Panc1 (cell line): Measurements from ENCODE around the gene SLC12A7. TPM values are rescaled to one million over a fixed set of nuclear protein-coding genes. Genes with fewer than 3 reads are reported as not detected.

Experiments used
- ATAC-seq: fragments of 200-7000 bp; cut with Tn5 transposase; 2 replicates; pipeline ENCODE4 v1.9.1; 2020; ENCODE audit warnings: mild to moderate bottlenecking, moderate library complexity
- BruUV-seq: library from RNA; stranded (reverse); fragments of 400-500 nt; replicated peaks from 2 replicates; lab custom pipeline; 2021; lab: Mats Ljungman, UMichigan
- CTCF ChIA-PET: fragments of 300-600 bp; sonication (Branson Sonifier 250); formaldehyde crosslinking; loops from one replicate; lab custom pipeline; 2022; ENCODE audit warnings: antibody characterized with exemption; lab: Charles Lee
- POLR2A ChIA-PET: fragments of 300-600 bp; sonication (Branson Sonifier 250); formaldehyde crosslinking; loops from one replicate; lab custom pipeline; 2022; ENCODE audit warnings: antibody characterized with exemption; lab: Charles Lee
- DNase-seq: peaks from one replicate; pipeline ENCODE4 v3.0.0-alpha.2; 2010; ENCODE audit warnings: low read depth, low spot score
- H3K27ac ChIP-seq: 2 replicates; pipeline ENCODE4 v1.5.1; 2011; ENCODE audit warnings: mild to moderate bottlenecking, low read length, inconsistent platforms
- H3K27me3 ChIP-seq: fragments of 200-500 bp; sonication (Bioruptor generic); 2 replicates; pipeline ENCODE4 v1.6.0; 2014; ENCODE audit warnings: low read length, inconsistent platforms; ENCODE audit not compliant: control insufficient read depth, insufficient read depth
- H3K36me3 ChIP-seq: fragments of 200-500 bp; sonication (Bioruptor generic); 2 replicates; pipeline ENCODE4 v1.5.1; 2014; ENCODE audit warnings: inconsistent platforms, mild to moderate bottlenecking, low read length, moderate library complexity; ENCODE audit not compliant: control insufficient read depth, insufficient read depth
- H3K4me1 ChIP-seq: 2 replicates; pipeline ENCODE4 v1.5.1; 2011; ENCODE audit warnings: inconsistent platforms, mild to moderate bottlenecking, low read length, moderate library complexity; ENCODE audit not compliant: control insufficient read depth, insufficient read depth
- H3K4me3 ChIP-seq, 2 experiments: 2 replicates each; pipeline ENCODE4 v1.5.1; 2011 to 2012; ENCODE audit warnings: low read depth in 2 of 2, low read length in 2 of 2, mild to moderate bottlenecking in 2 of 2, inconsistent platforms in 1 of 2, moderate library complexity in 1 of 2
- H3K9me3 ChIP-seq: fragments of 200-500 bp; sonication (Bioruptor generic); 2 replicates; pipeline ENCODE4 v1.5.1; 2014; ENCODE audit warnings: low read depth, mild to moderate bottlenecking, inconsistent platforms, low read length, moderate library complexity; ENCODE audit not compliant: control insufficient read depth, insufficient read depth
- POLR2AphosphoS5 ChIP-seq: IDR thresholded peaks from 2 replicates; pipeline ENCODE4 v1.6.1; 2012; ENCODE audit warnings: mild to moderate bottlenecking, low read depth, low read length, moderate library complexity
- SIN3A ChIP-seq: IDR thresholded peaks from 2 replicates; pipeline ENCODE4 v1.6.1; 2012; ENCODE audit warnings: low read depth, mild to moderate bottlenecking, low read length, moderate library complexity, borderline replicate concordance; ENCODE audit not compliant: insufficient read depth
- TCF7L2 ChIP-seq: IDR thresholded peaks from 2 replicates; pipeline ENCODE4 v1.6.1; 2011; ENCODE audit warnings: mild to moderate bottlenecking, low read depth, low read length, inconsistent platforms
- in situ Hi-C: cut with HindIII; loops from 2 replicates; pipeline ENCODE4 v1.10.0; 2016; ENCODE audit warnings: low sequenced_read_pairs, low pct_unique_long_range_greater_than_20kb
- intact Hi-C: fragments of 100-400 bp; cut with micrococcal nuclease; formaldehyde crosslinking; loops from one replicate; pipeline ENCODE4 v1.10.0; 2022; ENCODE audit not compliant: unreplicated experiment
- total RNA-seq: library from RNA; stranded (reverse); gene quantifications from one replicate; pipeline ENCODE4 v1.2.1, GENCODE V29; 2021; ENCODE audit not compliant: unreplicated experiment
- TF ChIP-seq, protein P1 (sequence below): fragments of 450-650 bp; IDR thresholded peaks from 2 replicates; pipeline ENCODE4 v1.5.1; 2017; ENCODE audit warnings: mild to moderate bottlenecking
- TF ChIP-seq, protein P2 (sequence below), 2 experiments: IDR thresholded peaks; 2 replicates each; pipeline ENCODE4 v1.6.1; 2011 to 2012; ENCODE audit warnings: low read depth in 2 of 2, control low read depth in 1 of 2, low read length in 1 of 2, mild to moderate bottlenecking in 1 of 2, moderate library complexity in 1 of 2; ENCODE audit not compliant: insufficient read depth in 1 of 2

Gene SLC12A7
- total RNA-seq, 1 experiment from 2014 or later = 297 TPM

DNA sequence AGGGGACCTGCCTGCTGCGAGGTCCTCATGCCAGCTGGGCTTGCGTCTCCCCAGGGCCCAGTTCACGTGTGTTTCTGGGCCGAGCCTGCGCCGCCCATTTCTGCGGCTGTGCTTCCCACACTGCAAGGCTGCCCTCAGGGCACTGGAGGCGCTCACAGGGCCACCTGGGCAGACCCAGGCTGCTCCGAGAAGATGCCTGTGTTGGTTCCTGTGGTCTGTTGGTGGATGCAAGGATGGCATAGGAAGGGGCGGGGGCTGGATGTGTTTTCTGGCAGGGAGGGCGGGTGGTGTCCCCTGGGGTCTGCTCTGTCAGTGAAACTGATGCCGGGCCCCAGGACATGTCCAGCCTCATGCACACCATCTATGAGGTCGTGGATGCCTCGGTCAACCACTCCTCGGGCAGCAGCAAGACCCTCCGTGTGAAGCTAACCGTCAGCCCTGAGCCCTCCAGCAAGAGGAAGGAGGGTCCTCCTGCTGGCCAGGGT lies 77.4 kb downstream of the SLC12A7 start:
- BruUV-seq = no TSS peak
- DNase-seq = no peak
- H3K27me3 ChIP-seq = no peaks in the 10 kb centered on the region
- intact Hi-C loops = no loop called here
- no peak for ATAC-seq
- in situ Hi-C loops = no loop called here
- H3K9me3 ChIP-seq = no peaks in the 10 kb centered on the region
- CTCF ChIA-PET = no interaction called here
- no peaks in the 10 kb centered on the region for H3K4me1 ChIP-seq
- H3K27ac ChIP-seq = no peak overlapping the region
- TF ChIP-seq, protein P1, sequence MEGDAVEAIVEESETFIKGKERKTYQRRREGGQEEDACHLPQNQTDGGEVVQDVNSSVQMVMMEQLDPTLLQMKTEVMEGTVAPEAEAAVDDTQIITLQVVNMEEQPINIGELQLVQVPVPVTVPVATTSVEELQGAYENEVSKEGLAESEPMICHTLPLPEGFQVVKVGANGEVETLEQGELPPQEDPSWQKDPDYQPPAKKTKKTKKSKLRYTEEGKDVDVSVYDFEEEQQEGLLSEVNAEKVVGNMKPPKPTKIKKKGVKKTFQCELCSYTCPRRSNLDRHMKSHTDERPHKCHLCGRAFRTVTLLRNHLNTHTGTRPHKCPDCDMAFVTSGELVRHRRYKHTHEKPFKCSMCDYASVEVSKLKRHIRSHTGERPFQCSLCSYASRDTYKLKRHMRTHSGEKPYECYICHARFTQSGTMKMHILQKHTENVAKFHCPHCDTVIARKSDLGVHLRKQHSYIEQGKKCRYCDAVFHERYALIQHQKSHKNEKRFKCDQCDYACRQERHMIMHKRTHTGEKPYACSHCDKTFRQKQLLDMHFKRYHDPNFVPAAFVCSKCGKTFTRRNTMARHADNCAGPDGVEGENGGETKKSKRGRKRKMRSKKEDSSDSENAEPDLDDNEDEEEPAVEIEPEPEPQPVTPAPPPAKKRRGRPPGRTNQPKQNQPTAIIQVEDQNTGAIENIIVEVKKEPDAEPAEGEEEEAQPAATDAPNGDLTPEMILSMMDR = no peak
- TF ChIP-seq POLR2AphosphoS5 (no peak), TCF7L2 (no peak), SIN3A (no peak)
- TF ChIP-seq, protein P2, sequence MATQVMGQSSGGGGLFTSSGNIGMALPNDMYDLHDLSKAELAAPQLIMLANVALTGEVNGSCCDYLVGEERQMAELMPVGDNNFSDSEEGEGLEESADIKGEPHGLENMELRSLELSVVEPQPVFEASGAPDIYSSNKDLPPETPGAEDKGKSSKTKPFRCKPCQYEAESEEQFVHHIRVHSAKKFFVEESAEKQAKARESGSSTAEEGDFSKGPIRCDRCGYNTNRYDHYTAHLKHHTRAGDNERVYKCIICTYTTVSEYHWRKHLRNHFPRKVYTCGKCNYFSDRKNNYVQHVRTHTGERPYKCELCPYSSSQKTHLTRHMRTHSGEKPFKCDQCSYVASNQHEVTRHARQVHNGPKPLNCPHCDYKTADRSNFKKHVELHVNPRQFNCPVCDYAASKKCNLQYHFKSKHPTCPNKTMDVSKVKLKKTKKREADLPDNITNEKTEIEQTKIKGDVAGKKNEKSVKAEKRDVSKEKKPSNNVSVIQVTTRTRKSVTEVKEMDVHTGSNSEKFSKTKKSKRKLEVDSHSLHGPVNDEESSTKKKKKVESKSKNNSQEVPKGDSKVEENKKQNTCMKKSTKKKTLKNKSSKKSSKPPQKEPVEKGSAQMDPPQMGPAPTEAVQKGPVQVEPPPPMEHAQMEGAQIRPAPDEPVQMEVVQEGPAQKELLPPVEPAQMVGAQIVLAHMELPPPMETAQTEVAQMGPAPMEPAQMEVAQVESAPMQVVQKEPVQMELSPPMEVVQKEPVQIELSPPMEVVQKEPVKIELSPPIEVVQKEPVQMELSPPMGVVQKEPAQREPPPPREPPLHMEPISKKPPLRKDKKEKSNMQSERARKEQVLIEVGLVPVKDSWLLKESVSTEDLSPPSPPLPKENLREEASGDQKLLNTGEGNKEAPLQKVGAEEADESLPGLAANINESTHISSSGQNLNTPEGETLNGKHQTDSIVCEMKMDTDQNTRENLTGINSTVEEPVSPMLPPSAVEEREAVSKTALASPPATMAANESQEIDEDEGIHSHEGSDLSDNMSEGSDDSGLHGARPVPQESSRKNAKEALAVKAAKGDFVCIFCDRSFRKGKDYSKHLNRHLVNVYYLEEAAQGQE (IDR thresholded peaks at IDR 0.05; ENCODE audit: insufficient read depth in 1 of 2, low read depth in 2 of 2, low read length in 1 of 2) = no peak
- POLR2A ChIA-PET = interaction anchor here (0.6 kb wide), 1 partner anchor 130 kb away, joined by 3 read pairs; no protein-coding TSS in a partner anchor
- H3K36me3 ChIP-seq = no peaks in the 10 kb centered on the region
- H3K4me3 ChIP-seq = no peak overlapping the region

DNA sequence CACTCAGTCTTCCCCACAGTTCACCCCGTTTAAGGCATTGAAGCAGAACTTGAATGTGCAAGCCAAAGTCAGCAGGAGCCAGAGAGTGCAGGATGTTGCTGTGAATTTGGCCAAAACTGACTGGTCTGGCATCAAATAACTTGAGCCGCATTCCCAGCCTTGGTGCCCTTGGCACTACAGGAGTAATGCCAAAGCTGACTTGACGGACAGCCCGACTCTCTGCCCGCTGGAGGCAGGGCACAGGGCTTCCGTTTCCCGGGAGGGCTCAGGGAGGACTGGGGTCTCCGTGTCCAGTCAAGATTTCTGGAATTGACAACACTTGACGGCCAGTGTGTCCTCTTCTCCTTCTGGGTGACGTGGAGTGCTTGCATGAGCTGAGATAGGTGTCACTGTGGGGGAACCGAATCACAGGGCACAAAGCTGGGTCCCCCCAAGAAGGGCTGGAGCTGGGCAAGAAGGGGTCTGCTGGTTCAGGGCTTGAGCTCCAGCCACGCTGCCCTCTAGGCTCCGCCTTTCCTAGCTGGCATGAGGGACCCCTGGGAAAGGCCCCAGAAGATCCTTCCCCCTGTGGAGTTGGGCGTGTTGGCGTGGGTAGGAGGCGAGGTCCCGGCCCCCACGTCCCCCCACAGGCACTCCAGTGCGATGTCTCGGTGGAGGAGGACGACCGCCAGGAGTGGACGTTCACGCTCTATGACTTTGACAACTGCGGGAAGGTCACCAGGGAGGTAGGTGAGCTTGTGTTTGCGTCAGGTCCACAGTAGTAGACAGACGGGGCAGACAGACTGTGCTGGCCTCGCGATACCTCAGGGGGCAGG lies 78.0 kb downstream of the SLC12A7 start:
- CTCF ChIA-PET = no interaction called here
- H3K27me3 ChIP-seq = no peaks in the 10 kb centered on the region
- BruUV-seq = no TSS peak

More for the DNA sequence above, 78.0 kb downstream of the SLC12A7 start:
- DNase-seq (no peak), ATAC-seq (no peak)
- Histone ChIP-seq H3K4me3 (no peak overlapping the region), H3K4me1 (peaks cover 3% of the 10 kb centered on the region; the same call in 1 of the 2 replicates), H3K36me3 (no peaks in the 10 kb centered on the region), H3K27ac (no peak overlapping the region), H3K9me3 (no peaks in the 10 kb centered on the region)
- TF ChIP-seq SIN3A (no peak), POLR2AphosphoS5 (no peak), TCF7L2 (no peak)
- TF ChIP-seq, protein P1 = no peak
- TF ChIP-seq, protein P2 (IDR thresholded peaks at IDR 0.05; ENCODE audit: insufficient read depth in 1 of 2, low read depth in 2 of 2, low read length in 1 of 2) = no peak
- in situ Hi-C loops (no loop called here), intact Hi-C loops (no loop called here)
- POLR2A ChIA-PET = interaction anchor here (0.6 kb wide), 1 partner anchor 131 kb away, joined by 3 read pairs; no protein-coding TSS in a partner anchor
